Stimulated activated CD8-positive, alpha-beta memory T cell treated with anti-CD3 and anti-CD28 coated beads, Interleukin-7, amount 100 ng/mL, for 4 hours (primary cell): ENCODE data around the gene MUC22.
"Not testable (repeated sequence)": the region's sequence is repeated elsewhere in the genome, so short reads cannot be mapped to it uniquely, and the experiment has no call there.

Source experiments
- DNase-seq, 2 donors: peaks; one replicate each; pipeline ENCODE4 v3.0.0-alpha.2; 2020; ENCODE audit warnings: low read depth in 2 of 2

The MUC22 gene

DNA sequence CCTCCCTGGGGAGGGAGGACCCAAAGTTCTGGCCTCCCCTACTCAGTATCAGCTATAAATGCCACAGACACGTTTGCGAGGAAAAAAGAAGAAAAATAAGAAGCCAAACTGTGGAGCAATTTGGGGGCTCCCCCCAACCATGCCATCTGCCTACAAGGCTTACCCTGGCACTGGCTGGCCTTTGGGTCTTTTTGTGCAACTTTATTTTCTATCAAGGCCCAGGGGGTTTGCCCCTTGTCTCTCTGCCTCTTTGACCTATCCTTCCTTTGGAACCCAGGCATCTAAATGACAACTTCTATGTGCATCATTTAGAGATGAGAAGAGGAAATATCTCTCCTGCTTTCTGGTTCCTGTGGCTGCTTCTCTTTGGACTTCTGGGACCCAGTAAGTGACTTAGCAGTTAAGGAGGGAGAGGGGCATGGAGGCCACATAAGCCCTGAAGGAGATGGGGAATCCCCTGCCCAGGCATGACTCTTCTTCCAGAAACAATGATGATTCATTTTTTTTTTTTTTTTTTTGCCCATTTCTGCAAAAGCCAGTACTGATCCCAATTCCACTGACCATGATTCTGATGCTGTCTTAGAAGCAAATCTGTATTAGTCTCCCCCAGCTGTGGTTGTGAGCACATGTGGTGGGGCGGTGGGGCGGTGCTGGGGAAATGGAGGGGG is at the start of gene MUC22:
Gene MUC22 (plus strand): TSS at position 82 of the 668 bp plus-strand sequence. CDS start 233 bp downstream, at position 315.
- DNase-seq = no peak

DNA sequence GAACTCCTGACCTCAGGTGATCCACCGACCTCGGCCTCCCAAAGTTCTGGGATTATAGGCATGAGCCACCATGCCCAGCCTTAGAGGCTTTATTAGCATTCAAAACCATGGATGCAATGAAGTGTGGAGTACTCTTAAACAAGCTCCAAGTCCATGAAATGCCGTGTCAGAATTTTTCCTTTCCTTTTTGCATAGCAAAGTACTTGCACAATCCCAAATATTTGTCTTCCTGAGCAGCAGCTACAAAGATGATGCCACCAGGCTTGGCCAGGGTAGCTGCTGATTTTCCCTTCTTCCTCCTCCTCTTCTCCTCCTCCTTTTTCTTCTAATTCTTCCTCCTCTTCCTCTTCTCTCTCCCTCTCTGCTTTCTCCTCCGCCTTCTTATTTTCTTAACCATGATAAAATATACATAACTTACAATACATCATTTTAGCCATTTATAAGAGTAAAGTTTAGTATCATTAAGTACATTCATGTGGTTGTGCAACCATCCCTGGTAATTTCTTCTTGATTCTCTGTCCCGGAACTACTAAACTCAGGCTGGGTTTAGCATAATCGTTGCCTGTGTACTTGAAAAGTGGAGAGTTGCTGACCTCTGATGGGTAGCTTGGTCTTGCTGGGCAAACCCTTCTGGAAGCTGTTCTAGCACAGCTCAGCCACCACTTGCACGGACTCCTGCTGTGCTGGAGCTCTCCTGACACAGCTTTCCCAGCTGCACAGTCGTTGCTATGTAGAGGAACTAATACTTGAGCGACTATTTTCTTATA is 49.2 kb upstream of the MUC22 start:
- no peak for DNase-seq

DNA sequence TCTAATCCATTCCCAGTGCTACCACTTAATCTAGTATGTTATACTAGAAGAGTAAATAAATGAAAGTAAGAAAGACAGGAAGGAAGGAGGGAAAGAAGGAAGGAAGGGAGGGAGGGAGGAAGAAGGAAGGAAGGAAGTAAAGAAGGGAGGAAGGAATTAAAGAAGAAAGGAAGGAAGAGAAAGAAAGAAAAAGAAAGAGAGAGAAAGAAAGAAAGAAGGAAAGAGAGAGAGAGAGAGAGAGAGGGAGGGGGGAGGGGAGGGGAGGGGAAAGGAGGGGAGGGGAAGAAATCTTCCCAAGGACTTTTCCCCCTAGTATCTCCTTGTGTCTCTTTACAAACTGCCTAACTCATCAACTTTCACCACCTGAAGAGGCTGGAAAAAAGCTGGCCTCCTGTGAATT is 47.6 kb upstream of the MUC22 start:
- DNase-seq = no peak

- DNase-seq = no peak
These were observed 46.6 kb upstream of the MUC22 start for GRCh38 chr6:30963641-30964040.

DNA sequence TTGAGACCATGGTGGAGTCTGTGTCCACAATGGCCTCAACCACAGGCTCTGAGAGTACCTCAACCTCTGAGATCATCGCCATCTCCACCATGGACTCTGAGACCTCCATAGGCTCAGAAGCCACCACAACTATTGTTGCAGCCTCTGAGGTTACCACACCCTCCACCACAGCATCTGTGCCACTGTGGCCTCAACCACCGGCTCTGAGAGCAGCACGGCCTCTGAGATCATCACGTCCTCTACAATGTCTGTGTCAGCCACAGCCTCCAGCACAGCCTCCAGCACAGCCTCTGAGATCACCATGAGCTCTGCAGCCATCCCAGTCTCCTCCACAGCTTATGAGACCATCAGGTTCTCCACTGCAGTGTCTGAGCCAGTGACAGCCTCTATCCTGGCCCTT is 46.2 kb upstream of the MUC22 start:
- no peak for DNase-seq

DNA sequence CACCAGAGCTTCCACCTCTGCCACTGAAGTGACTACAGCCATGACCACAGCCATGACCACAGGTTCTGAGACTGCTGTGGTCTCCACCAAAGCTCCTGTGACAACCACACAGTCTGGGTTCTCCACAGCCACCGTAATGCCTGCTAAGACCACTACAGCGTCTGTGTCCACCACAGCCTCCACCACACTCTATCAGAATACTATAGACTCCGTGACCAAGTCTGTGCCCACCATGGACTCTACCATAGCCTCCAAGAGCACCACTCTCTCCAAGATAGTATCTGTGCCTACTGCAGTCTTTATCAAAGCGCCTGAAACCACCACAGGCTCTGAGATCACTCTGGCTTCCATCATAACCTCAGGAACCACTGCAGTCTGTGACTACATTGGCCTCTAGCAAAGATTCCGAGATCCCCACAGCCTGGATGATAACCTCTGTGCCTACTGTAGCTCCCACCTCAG is 45.1 kb upstream of the MUC22 start:
- DNase-seq = no peak

- DNase-seq = no peak
These were observed 44.1 kb upstream of the MUC22 start for GRCh38 chr6:30966154-30966553.

DNA sequence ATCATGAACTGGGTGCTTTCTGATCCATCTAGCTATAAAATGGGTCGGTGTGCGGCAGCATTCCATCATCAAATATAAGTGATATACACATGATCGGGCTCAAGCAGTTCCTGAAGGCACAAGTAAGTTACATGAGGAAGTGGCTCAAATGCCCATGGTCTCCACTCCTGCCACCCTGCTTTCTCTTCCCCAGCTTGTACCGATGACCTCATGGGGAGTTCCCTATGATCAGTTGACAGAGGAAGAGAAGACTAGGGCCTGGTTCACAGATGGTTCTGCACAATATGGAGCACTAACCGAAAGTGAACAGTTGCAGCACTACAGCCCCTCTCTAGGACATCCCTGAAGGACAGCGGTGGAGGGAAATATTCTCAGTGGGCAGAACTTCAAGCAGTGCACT is 41.1 kb upstream of the MUC22 start:
- DNase-seq = not testable (repeated sequence)

- DNase-seq = no peak
These were observed 39.3 kb upstream of the MUC22 start for GRCh38 chr6:30970946-30971345.

DNA sequence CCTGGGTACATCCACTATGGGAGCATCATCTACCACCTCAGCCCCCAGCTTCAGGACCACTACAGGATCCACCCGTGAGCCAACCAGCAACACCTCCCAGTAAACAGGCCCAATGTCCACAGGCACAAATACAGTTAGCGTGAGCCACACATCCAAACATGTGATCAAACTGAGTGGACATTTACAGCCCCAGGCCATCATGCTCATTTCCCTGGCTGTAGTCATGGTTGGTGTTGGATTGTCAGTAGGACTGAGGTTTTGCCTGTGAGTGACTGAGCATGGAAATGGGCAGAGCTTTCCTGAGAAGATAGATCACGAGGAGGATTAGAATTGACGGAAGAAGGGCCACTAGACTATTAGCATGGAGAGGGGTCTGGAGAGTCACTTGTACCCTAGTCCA is 37.5 kb upstream of the MUC22 start:
- no peak for DNase-seq

DNA sequence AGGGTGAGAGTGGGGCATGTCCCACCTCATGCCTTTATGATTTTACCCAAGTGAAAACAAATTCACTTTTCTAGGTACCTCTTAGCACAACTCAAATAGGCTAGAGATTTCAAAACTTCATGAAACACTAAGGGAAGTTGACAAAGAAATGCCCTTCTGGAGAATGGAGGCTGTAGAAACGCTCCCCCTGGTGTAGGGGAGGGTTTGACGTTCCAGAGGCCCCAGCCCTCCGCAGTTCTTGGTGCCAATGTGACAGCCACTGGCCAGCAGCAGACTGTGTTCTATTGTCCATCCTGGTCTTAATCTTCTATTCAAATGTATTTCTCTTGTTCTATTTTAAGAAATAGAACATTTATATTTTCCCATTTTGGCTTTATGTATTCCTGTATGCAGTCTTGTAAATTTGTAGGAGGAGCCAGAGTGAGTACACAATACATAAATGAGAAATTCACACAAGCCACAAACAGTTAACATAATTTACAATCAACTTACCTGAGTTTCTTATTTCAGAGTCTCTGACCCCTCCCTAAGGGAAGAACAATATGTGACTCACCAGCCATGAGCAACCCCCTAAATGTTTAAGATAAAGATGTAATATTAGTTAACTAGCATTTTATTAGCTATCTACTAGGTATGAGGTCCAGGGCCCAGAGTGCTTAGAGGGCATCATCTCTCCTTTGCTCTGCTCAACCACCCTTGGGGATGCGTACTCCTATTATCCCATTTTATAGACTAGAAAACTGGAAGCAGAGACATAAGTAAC is 35.6 kb upstream of the MUC22 start:
- DNase-seq = no peak

DNA sequence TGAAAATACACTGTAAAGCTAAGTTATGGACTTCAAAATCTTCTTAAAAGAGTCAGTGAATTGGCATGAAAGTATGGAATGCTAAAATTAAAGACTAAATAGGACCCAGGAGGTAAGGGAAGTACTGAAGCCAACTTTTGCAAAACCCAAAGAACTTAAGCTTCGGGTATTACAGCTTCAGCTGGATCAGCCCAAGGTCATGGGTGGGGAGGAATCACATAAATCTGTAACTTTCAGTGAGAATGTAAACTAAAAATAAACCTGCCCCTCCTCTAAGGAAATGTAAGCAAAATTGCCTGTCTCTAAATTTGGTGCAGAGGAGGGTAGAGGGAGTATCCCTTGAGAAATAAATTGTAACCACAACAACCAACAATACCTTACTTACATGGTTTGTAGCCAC is 31.1 kb upstream of the MUC22 start:
- no peak for DNase-seq

DNA sequence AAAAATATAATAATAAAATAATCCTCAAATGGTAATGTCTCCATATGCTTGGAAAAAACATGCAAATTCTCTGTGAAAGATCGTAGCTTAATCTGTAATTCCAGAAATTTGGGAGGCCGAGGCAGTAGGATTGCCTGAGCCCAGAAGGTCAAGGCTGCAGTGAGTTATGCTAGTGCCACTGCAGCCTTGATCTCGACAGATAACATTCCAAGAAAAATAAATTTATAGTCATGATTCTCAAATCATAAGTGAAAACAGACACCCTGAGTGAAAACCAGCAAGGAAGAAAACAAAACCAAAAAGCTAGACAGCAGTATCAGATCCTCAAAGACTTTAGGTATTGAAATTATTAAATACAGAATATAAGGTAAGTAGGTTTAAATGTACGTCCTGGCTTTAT is 30.6 kb upstream of the MUC22 start:
- no peak for DNase-seq

- DNase-seq = no peak
These were observed 28.1 kb upstream of the MUC22 start for GRCh38 chr6:30981942-30982772.

GRCh38 chr6:30983439-30983838 is 26.8 kb upstream of the MUC22 start, which contains the start of gene MUC21:
Gene MUC21, plus strand, starts transcription at chr6:30983718. Its CDS starts 241 bp downstream, at chr6:30983959.
- no peak for DNase-seq

GRCh38 chr6:30985490-30985889 is 24.8 kb upstream of the MUC22 start:
- DNase-seq = no peak

- no peak for DNase-seq
These were observed 23.0 kb upstream of the MUC22 start for GRCh38 chr6:30987304-30987703.

DNA sequence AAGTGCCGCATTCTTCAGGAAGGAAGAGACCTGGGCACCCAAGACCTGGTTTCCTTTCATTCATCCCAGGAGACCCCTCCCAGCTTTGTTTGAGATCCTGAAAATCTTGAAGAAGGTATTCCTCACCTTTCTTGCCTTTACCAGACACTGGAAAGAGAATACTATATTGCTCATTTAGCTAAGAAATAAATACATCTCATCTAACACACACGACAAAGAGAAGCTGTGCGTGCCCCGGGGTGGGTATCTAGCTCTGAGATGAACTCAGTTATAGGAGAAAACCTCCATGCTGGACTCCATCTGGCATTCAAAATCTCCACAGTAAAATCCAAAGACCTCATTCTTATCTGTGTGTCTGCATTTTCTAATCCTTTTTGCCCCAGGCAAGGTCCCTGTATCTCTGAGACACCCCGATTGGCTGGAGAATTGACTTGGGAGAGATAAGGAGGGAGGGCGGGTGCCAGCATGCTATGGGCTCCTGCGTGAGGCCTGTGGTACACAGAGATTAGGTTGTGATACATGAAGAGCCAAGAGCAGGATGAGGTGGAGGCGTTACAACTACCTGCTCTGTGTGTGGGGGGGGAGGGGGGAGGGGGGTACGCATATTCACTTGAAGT is 22.0 kb upstream of the MUC22 start:
- DNase-seq = no peak

- DNase-seq = no peak
These were observed 19.7 kb upstream of the MUC22 start for GRCh38 chr6:30990422-30991086.

DNA sequence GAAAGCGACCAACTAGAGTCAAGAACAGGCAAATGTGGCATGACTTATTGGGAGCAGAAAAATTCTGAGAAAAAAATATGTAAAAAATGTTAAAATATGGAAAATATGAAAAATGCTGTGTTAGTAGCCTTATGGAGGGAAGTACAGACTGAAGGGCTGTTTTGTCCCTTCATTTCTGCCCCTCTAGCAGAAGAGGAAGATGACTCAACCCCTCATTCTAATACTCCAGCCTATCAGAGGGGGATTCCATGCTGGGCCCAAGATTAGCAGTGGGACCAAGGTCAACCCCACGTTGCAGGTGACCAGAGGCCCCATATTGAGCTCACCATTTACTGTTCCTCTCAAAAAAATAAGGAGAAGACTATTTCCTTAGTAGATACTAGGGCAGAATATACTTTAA is 18.4 kb upstream of the MUC22 start:
- DNase-seq = no peak

GRCh38 chr6:30997301-30997700 is 13.0 kb upstream of the MUC22 start:
- DNase-seq = no peak
